GM12872 (cell line): ENCODE results near the gene COL23A1.

Experiments used
- TF ChIP-seq, protein P1 (sequence below): IDR thresholded peaks from 3 replicates; pipeline ENCODE4 v1.5.1; 2011; ENCODE audit warnings: low read depth, mild to moderate bottlenecking, low read length, moderate library complexity; ENCODE audit not compliant: insufficient read depth

Gene COL23A1

DNA sequence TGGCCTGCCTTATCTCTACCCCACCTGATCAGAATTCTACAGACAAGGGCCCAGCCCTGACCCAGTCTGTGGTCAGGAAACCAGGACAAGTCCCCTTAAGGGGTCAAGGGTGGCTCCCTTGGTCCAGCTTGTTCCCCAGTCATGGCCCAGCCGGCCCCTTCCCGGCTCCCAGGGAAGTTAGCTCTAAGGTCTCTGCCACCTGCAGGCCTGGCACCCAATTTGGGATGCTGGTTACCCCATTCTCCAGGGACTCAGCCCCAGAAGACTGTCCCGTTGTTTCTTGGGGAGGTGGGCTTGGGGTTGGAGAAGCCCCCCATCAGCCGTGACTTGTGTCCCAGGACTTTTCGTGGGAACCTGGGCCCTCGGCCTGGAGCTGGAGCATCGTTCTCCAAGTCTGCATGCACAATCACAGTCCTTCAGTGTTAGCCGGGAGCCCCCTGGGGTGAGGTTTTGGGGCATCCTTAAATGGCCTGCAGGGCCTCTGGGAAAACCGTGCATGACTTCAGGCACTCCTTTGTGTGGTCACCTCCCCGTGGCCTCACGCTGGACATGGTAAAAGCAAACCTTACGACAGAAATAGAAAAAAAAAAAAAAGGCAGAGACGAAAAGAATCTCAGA is 206.8 kb downstream of the COL23A1 start:
- TF ChIP-seq, protein P1, sequence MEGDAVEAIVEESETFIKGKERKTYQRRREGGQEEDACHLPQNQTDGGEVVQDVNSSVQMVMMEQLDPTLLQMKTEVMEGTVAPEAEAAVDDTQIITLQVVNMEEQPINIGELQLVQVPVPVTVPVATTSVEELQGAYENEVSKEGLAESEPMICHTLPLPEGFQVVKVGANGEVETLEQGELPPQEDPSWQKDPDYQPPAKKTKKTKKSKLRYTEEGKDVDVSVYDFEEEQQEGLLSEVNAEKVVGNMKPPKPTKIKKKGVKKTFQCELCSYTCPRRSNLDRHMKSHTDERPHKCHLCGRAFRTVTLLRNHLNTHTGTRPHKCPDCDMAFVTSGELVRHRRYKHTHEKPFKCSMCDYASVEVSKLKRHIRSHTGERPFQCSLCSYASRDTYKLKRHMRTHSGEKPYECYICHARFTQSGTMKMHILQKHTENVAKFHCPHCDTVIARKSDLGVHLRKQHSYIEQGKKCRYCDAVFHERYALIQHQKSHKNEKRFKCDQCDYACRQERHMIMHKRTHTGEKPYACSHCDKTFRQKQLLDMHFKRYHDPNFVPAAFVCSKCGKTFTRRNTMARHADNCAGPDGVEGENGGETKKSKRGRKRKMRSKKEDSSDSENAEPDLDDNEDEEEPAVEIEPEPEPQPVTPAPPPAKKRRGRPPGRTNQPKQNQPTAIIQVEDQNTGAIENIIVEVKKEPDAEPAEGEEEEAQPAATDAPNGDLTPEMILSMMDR, result no peak

DNA sequence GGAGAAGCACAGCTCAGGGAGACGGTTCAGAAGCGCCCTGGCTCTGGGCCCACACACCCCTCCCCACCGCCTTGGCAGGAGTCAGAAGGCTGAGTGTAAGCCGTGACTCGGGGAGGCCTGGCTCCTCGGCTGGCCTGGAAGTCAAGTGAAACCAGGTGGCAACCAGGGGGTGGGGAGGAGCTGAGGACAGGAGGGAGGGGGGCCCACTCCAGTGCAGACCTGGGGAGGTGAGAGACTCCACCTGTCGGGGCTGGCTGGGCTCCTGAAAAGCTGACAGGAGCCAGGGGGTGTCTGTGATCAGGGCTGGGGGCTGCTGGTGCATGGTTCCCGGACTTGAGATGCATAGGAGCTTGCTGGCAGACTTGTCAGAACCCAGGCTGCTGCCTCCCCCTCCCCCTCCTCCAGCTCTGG is 207.4 kb downstream of the COL23A1 start:
- TF ChIP-seq, protein P1, result no peak

DNA sequence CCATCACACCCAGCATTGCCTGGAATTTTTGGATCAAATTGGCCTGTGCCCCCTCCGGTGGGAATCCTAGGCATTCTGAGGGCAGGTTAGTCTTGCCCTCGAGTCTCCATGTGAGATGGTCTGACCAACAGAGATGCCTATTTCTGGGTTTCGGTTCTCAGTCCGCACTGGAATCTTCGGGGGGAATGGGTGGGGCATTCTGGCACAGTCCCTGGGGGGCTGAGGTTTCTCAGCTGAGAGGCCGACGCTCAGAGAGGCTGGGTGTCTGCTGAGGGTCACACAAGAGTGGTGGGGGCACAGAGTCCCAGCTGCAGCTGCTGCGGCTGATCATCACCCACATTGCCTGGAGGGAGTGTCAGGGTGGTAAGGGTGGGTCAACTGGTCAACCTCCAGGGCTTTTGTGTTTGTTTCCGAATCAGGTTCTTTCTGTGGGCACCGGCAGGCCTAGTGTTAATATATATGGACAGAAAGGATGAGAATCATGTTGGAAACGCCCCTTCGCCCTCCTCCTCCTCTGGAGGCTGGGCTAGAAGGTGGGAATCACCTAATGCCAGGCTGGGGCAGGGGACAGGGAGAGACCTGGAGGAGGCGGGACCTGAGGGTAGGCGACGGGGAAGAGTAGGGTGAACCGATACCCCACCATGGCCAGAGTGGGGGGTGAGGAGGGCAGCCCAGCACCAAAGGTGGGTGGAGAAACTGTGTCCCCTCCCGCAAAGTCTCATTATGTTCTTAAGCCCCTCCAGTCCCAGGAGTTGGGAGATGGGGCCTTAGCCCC is 208.1 kb downstream of the COL23A1 start:
- TF ChIP-seq, protein P1, result no peak

DNA sequence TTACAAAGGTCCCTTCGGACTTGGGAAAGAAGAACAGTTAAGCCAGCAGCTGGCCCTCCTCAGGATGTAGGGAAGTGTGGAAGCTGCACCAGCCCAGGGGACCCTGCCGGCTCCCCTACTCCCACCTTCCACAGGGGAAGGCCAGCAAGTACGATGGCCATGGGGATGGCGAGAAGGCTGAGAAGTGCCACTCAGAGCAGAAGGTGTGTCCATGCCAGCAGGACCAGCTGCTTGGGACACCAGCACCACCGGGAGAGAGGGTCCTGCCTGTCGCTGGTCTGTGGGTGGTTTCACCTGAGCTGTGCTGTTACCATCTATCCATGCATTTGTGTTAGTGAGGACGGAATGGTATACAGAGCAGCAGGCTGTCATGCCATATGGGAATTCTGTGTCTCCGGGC is 209.0 kb downstream of the COL23A1 start:
- TF ChIP-seq, protein P1, result no peak

- TF ChIP-seq, protein P1, result no peak
These were observed 209.6 kb downstream of the COL23A1 start for GRCh38 chr5:178380541-178381074.

DNA sequence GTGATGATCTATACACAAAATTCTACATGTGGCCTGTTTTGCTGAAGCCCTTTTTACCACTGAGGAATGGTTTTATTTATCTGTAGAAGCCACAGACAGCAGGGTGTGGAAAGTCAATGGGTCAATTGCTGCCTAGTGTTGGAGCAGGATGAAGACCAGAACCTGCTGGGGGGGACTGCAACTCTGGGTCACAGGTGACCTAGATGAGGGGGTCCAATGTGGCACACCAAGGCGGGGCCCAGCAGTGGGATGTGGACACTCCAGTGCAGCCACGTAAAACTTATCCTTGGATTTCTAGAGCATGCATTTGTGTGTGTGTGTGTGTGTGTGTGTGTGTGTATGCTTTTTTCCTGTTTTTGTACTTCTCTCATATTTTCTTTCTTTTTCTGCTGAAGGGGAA is 210.1 kb downstream of the COL23A1 start:
- TF ChIP-seq, protein P1, result no peak
